GM18498 (cell line): Measurements from ENCODE around the gene C9orf78.

Source experiments
- ATAC-seq: cut with Tn5 transposase; IDR thresholded peaks from one replicate; pipeline ENCODE4 v1.9.1; 2021; ENCODE audit warnings: mild to moderate bottlenecking, moderate library complexity; ENCODE audit not compliant: unreplicated experiment

The C9orf78 gene

DNA sequence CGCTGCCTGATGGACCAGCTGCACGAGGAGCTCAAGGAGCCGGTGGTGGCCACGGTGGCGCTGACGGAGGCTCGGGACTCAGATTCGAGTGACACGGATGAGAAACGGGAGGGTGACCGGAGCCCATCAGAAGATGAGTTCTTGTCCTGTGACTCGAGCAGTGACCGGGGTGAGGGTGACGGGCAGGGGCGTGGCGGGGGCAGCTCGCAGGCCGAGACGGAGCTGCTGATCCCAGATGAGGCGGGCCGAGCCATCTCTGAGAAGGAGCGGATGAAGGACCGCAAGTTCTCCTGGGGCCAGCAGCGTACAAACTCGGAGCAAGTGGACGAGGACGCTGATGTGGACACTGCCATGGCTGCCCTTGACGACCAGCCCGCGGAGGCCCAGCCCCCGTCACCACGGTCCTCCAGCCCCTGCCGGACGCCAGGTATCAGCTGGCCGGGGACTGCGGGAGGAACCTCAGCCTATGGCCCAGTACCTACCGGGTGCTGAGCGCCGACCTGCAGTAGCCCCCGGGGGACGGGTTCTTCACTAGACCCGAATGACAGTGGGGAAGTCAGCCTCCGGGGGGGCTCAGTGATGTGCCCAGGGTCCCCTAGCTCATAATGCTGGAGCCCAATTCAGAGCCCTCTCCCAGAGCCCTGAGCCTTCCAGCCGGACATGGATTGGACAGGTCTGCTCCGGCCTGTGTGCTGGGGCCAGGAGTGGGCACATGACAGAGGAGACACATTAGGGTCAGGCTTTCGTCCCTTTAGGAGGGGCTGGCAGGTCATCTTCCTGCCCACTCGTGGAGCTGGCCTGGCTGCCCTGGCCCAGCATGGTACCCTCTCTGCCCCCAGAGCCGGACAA lies 33.2 kb upstream of the C9orf78 start:
- ATAC-seq = no peak

DNA sequence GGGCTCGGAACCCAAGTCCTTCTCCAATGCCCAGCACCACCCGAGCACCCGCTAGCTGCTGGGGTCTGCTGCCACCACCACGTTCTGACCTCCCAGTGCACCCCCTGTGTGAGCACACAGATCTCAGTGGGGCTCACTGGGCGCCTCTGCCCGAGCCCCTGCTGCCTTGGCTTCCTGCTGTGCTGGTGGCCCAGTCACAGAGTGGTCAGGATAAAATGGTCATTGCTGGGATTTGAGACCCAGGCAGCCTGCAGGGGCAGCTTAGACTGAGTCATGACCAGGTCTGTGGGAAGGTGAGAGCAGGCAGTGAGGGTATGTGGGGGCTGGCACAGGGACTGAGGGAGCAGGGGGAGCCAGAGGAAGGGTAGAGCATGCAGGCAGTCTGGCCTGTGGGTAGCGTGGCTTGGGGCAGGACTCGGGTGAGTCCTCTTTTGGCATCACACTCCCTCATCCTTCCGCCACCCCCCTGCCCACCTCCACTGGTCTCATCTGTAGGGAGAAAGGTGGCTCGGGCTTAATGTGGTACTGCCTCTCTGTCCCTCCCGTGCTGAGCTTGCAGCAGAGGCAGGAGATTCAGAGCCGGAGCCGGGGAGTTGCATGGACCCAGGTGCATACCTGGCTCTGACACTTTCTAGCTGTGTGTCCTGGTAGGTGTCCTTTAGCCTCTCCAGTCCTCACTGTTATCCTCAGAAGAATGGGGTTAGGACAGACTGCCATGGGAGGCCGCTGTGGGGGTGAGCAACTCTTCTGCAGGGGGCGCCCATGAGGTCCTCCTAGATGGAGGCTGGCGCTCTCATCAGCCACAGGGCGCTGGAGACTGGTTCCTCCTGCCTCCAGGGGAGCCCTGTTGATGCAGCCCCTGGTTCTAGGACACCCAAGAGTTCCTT lies 32.3 kb upstream of the C9orf78 start:
- ATAC-seq = no peak

DNA sequence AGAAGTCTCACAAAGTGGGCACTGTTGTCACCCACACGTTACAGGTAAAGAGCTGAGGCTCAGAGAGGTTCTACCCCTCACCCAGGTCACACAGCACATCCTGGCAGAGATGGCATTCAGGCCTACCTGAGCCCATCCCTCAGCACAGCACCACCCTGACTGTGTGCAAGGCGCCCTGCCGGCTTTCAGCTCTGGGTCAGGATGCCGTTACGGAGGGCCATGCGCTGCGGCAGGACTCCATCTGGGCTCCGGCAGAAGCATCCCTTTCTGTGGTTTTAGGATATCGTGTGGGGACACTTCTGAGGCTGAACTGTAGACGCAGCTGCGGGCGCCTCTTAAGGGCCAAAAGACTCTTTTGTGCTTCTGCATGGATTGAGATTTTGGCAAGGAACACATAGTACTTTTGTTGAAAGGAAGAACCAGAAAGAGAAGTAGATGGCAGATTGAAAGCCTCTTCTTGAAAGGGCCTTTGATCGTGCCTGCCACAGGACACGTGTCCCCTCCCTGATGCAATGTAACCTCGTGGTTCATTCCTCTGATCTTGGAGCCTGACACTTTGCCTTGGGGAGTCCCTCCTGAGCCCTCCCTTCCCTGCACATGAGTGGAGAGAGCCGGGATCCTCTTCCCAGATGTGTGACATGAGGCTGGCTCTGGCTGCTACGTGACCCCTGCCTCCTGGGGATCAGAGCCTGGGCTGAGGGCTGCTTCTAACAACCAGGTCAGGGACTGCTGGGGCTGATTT lies 31.5 kb upstream of the C9orf78 start:
- no peak for ATAC-seq

DNA sequence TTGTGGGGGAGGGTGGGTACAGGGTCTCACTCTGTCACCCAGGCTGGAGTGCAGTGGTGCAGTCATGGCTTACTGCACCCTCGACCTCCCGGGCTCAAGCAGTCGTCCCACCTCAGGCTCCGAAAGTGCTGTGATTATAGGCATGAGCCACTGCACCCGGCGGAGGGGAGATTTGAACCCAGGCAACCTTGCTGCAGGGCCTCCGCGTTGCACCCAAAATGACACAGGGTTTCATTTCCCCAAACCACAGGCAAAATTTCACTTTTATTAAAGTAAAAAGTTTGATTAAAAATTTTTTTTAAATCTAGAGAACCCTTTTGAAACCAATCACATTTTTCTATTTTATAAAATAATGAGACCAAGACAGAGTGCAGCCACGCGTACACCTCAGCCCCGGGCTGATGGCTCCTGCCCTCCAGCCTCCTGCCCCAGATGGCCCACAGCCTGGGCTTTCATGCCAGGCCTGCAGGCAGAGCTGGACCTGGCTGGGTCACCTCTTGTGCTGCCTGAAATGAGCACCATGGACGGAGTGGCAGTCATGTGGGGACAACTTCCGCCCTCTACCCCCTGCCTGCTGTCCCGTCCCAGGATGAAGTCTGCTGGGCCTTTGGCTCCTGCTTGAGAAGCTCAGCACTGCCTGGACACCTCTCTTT lies 30.7 kb upstream of the C9orf78 start:
- ATAC-seq = no peak

DNA sequence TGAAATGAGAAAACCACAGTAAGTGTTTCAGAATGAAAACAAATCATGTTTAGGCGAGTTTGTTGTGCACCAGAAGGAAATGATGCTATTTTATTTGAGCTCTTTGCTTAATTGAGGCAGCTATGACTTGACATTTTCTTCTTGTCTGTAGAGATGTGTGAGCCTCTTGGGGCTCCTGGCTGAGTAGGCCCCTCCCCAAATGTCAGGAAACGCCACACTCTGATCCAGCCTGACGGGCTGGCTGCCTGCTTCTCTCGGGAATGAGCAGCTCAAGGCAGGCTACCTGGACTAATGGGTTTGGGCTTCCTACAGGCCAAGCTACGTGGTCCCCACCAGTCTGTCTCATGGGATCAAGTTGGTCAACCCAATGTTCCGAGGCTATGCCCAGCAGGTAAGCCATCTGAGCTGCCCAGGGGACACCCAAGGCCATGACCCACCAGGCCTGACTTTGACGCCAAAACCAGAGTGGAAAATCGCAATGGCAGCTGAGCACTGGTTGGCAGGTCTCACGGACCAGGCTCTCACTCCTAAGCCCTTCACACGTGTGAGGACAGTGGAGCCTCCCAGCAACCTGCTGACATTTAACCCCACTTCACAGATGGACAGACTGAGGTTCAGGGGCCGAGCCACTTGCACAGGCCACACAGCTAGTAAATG lies 30.0 kb upstream of the C9orf78 start:
- ATAC-seq = no peak

DNA sequence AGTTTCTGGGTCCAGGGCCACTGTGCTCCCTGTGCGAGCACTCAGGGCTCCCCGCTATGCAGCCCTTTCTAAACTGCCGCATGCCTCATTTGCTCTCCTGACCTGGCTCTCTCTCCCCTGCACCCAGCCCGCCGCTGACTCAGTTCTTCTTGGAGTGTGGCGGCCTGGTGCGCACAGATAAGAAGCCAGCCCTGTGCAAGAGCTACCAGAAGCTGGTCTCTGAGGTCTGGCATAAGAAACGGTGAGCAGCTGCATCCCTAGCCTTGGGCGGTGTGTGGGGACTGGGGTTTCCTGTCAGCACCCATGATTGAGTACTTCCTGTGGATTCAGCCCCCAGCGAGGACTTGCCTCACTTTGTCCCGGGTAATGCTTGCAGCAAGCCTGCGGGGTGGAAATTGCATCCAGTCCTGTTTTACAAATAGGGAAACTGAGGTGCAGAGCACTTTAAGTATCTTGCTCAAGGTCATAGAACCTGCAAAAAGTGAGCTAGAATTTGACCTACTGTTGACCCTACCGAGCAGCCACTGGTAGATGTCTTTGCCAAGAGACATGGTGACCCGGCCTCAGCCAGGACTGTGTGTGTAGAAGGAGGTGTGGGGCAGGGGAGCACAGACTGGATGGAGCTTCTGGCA lies 28.1 kb upstream of the C9orf78 start:
- no peak for ATAC-seq

DNA sequence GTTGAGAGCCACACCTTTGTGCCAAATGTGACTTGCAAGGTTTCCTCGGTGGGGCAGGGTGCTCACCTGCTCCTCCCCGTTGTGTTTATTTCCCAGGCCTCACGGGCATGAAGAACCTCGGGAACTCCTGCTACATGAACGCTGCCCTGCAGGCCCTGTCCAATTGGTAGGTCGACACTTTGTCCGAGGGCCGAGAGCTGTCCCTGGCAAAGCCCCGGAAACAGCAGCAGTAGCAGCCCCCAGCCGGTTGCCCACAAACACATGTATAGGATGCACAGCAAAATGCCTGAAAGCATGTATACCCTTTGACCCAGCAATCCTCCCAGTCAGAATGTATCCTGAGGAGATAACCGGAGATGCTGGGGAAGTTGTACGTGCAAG lies 26.4 kb upstream of the C9orf78 start:
- ATAC-seq = no peak

DNA sequence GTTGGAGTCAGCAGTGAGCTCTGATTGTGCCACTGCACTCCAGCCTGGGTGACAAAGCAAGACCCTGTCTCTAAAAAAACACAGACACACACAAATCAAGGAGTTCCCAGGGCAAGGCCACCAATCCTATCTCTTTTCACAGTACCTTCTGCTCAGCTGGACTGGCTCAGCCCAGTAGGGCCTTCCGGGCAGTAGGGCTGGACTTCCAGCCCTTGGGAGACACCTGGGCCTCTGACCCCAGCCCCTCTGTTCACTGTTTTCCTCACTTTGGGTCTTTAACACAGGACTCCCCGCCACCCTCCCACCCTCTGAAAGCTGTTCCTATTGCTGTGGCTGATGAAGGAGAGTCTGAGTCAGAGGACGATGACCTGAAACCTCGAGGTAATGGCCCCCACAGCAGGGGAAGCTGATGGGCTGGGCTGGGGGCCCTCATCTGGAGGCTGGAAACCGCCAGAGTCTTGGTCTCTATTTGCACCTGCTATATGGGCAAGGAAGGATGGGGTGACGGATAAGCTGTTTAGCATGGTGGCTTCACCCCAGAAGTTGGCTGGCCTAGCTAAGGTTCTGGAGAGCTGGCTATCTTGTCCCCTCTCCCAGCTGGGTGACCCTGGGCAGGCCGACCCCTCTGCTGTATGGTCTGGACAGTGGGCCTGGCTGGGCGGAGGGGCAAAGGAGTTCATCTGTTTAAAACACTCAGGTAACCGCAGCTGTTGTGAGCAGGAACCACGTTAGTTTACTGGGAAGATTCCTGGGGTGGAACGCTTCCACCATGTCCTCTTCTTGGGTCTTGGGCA lies 25.8 kb upstream of the C9orf78 start:
- ATAC-seq = no peak

DNA sequence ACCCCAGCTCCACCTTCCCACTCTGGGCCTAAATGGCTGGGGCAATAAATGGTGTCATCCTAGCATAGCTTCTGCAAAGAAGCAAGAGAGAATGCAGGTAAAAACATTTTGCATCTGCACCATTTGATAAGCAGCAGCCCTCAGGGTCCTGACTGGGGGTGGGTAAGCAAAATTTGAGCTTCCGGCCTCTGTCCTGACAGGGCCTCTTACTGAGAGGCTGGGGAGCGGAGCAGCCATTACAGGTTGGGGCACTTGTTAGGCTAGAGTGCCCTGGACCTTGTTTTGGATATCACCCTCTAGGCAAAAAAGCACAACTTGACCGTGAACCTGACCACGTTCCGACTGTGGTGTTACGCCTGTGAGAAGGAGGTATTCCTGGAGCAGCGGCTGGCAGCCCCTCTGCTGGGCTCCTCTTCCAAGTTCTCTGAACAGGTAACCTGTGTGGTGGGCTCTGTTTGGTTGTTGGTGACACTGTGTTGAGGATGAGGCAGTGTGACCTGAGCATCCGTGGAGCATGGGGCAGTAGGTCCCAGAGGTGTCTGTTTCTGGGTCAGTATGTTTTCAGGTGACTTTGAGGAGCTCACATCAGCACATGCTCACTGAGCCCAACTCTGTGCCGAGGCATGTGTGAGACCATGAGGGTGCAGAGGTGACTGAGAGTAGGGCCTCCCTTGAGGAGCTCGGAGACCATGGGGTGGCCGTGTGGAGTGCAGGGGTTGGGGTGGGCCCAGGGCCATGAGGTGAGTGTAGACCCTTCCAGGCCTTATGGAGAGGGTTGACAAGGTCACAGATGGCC lies 23.3 kb upstream of the C9orf78 start:
- ATAC-seq = no peak

DNA sequence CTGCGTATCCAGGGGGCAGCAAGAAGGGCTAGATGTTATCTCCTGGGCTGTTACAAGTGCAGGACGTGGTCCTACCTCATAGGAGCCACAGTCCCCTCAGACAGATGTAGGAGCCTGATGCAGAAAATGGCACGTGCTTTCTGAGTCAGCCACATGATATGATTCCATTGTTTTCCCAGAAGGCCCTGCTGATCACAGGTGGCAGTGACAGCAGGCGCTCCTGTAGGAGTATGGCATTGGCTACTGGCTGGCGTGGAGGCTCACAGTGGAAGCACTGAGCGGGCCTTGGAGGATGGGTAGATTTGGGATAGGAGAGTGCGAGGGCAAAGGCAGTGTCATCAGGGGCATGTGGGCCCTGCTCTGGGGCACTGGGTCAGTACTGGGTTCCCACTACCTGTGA lies 22.1 kb upstream of the C9orf78 start:
- ATAC-seq = no peak

DNA sequence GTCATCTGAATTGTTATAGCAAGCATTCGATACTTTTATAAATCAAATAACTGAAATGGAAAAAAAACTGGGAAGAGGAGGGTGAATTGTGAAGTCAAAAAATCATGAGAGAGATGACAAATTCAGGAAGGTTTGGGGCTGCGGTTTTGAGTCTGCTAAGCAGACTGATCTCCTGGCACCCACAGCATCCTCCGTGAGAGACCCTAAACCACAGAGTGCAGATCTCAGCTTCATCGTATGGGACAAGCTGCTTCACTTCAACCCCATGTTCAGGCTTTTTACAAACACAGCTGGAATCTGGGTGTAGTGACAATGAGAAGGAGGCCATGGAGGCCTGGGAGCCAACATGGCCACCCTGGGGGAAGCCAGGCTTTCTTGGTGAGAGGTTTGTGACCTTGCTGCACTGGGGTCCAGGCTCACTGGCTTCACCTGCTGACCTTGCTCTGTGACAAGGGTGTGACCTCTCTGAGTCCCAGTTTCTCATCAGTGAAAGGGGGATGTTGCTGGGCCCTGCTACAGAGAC lies 19.6 kb upstream of the C9orf78 start:
- no peak for ATAC-seq

DNA sequence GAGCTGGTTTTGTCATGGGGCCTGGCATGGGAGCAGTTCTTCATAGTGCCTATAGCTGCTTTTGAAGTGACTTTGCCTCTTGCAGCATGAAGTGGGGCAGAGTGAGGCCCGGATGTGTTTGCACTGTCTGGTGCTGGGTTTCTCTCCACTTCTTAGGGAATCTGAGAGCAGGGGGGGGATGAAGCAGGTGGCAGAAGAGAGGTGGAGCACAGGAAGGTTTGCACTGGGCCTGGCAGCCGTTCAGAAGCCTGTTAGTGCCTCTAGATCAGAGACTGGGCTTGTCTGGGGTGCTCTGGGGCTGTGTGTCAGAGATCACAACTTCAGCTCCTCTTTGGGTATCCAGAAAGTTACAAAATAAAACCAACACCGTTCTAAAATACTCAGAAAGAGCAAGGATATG lies 18.5 kb upstream of the C9orf78 start:
- no peak for ATAC-seq

DNA sequence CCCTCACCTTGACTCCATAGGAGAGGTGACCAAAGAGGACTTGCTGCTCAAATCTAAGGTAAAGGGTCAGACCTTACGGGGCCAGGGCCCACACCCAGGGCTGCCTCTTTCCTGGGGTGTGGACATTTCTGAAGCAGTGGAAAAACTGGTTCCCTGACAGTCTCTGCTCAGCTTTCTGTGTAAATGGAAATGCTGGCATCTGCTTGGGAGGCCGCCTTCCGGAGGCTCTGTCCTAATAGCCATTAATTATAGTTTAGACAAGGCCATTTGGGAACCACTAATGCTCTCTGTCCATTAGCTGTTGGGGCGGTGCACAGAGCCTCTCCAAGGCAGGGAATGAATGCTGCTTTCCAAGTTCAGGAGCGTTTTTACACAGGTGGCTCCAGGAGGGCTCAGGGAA lies 17.5 kb upstream of the C9orf78 start:
- no peak for ATAC-seq

DNA sequence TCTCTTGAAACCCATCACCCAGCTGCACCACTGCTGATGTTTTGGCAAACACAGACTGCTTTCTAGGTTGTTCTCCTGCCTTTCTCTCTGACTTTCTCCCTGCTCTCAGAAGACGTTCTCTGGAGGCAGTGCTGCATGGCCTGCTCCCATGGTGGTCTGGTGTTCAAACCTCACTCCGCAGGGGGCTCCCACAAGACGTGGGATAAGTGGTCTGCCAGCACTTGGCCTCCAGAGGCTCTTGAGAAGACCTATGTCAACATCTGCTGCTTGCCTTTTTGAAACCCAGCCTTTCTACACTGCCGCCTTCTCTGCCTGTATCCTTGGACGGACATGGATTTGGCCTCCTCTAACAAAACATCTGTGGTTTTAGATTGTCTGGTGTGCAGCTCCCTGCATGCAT lies 16.7 kb upstream of the C9orf78 start:
- ATAC-seq = no peak

DNA sequence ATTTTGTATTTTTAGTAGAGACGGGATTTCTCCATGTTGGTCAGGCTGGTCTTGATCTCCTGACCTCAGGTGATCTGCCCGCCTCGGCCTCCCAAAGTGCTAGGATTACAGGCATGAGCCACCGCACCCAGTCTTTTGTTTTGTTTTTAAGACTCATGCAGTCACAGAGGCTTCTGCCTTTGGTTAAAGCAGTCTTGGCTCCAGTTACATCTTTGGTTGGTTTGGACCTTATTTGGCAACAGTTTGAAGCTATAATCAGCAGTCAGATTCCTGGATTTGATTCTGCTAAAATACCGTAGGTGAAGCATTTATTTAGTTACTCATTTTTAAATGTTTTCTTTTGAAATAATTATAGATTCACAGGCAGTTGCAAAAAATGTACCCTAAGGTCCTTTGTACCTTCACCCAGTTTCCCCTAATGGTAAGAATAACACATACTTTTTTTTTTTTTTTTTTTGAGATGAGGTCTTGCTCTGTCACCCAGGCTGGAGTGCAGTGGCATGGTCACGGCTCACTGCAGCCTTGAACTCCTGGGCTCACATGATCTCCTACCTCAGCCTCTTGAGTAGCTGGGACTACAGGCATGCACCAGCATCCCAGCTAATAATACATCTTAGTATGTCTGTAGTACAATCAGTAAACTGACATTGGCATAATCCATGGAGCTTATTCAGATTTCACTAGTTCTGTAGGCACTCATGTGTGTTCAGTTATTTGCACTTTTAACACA lies 15.9 kb upstream of the C9orf78 start:
- ATAC-seq = no peak

DNA sequence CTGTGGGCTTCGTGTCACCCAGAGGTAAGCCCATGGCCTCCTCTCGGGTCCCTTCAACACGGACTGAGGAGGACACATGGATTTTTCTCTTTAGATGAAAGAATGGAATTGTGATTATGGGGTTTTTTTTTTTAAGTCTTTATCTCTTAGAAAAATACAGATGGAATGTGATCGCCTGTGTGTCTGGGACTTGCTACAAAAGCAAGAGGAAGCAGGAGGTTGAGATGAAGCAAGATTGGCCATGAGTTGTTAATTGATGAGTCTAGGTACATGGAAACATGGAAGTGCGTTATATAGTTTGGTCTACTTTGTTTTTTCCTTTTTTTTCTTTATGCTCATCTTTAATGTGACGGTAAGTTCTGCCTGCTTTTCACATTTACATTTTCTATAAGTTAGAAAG lies 14.8 kb upstream of the C9orf78 start:
- no peak for ATAC-seq

DNA sequence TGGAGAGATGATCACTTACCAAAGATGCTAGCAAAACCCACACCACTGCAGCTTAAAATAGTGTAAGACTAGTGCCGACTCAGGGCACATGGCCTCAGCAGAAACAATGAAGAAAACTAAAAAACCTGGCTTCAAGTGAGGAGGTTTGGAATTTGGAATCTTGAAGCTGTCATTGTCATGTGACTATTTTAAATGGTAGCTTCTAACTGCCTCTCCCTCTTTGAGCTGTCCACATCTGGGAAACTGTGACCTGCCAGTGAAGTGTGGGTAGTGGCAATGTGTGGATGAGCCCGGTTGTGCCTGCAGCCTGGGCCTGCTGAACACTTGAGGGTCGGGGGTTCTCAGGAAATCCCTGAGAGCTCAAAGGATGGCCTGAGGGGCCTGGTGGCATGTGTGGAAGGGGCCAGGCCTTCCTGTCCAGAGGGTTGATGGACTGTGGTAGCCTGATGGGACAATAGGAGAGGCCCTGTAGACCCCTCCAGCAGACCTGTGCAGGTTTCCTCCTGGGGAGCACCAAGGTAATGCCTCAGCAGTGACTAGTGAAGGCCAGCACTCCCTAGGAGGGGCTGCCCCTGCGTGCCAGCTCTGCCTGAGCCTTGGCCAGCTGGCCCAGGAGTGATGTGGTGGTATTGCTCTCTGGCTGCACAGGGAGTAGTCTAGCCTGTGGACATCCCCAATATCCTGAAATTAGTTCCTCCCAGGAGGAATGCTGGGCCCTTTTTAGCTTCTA lies 13.8 kb upstream of the C9orf78 start:
- no peak for ATAC-seq
